ENCODE measurements around the gene LRP1.

LRP1 gene

DNA sequence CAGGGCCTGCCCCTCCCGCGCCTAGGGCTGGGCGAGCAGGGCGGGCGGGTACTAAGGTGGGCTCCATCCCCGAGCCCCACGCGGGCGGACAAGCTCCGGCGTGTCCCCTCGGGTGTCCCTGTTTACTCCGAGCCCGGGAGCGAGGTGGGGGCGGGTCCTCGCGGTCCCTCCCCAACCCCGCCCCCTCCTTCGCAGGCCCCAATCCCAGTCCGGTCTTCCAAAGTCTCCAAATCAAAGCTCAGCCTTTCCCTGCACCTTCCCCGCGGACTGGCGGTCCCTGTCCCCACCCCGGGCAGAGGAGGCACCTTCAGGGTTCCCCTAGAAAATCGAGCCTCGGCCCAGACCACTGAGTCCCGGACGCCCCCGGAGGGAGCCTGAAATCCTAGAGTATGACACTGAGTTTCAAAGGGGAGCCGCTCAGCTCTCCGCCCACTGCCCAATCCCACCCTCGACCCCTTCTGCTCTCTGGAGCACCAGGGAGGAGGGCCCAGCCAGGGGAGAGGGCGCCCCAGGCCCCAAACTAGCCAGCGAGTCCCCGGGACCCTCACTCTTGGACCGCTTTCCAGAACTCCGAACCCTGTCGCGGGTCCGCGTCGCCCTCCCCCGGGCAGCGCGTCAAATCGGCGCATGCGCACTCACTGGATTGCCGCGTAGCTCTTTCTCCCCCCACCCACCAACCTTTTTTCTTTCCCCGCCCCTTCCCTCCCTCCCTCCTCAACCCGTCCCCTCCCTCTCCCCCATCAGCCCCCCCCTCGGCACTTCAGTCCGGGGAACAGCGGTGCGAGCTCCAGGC, at the start of gene LRP1:
TSS of gene LRP1 (plus strand) at position 758 of the 793 bp plus-strand sequence. CDS start 482 bp downstream, outside the sequence.
- Mint-ChIP-seq H3K4me3 (peak within 1 kb of the TSS; percentile 82), H3K9me3 (peaks cover 7% of the 10 kb centered on the region), H3K27me3 (peaks cover 87% of the 10 kb centered on the region), H3K4me1 (peaks cover 16% of the 10 kb centered on the region), H3K27ac (peak within 1 kb of the TSS; percentile 44), H3K36me3 (no peaks in the 10 kb centered on the region)
- peak; percentile 82 for DNase-seq
- CTCF ChIA-PET, result interaction anchor here (1.0 to 10.6 kb wide), 7 partner anchors 16 to 114 kb away, joined by 4 to 151 read pairs (median 8); partner anchors contain the start of gene STAT6

DNA sequence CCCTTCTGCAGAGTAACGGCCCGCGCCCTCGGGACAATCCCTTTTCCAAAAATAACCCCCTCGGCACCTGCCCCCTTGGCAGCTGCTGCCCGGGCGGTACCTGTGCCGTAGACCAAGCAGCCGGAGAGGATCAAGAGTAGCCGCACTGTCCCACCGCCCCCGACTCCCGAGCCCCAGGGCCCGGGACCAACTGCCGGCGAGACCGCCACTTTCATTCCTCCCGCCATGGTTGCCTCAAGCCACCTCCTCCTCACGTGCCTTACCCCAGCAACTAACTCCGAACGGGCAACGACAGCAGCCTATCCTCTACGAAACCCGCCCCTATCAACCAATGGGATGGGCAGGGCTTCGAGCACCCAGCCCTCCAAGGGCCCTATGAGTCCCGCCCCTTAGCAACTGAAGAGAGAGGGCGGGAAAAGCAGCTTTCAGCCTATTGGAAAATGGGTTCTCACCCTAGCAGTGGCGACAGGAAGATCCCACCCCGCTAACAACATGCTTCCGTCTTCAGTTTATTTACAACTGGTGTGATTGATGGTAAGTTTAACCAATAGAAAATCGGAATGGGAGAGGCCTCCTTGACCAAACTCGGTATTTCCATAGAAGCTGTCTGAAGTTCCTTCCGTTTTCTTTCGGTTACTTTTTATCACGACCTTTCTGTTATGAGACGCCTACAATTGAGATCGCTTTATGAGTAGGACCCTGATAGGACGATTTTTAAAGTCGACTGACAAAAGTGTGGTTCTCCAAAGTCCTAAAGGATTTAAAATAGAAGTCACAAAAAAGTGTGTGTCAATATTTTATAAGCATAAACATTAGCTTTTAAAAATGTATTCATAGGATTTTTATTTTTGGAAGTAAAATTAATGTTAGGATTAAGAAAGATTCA, 49.5 kb upstream of the LRP1 start, which contains the start of gene NEMP1:
TSS of gene NEMP1 (minus strand) at position 273 of the 886 bp plus-strand sequence. CDS start at position 227, 46 bp downstream.
- Mint-ChIP-seq H3K9me3 (no peaks in the 10 kb centered on the region), H3K4me1 (peaks cover 36% of the 10 kb centered on the region), H3K36me3 (peaks cover 9% of the 10 kb centered on the region), H3K27ac (peak within 1 kb of the TSS; percentile 97), H3K4me3 (peak within 1 kb of the TSS; percentile 79), H3K27me3 (no peaks in the 10 kb centered on the region)
- peak; percentile 98 for DNase-seq
- CTCF ChIA-PET, result interaction anchor here (0.6 to 3.3 kb wide), 11 partner anchors 10 to 162 kb away, joined by 3 to 29 read pairs (median 5); partner anchors contain the start of genes NAB2 and STAT6

DNA sequence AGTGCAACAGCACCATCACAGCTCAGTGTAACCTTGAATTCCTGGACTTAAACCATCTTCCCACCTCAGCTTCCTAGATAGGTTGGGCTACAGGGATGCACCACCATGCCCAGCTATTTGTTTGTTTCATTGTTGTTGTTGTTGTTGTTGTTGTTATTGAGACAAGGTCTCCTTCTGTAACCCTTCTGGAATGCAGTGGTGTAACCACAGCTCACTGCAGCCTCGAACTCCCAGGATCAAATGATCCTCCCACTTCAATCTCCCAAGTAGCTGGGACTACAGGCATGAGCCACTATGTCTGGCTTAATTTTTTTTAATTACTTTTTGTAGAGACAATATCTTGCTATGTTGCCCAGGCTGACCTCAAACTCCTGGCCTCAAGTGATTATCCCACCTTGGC, 48.5 kb upstream of the LRP1 start:
- no peaks in the 10 kb centered on the region for H3K27me3 Mint-ChIP-seq
- no peak for DNase-seq
- H3K27ac Mint-ChIP-seq, result peak overlapping the region; percentile 97
- H3K4me3 Mint-ChIP-seq, result peak overlapping the region; percentile 79
- no peaks in the 10 kb centered on the region for H3K9me3 Mint-ChIP-seq
- peaks cover 32% of the 10 kb centered on the region for H3K4me1 Mint-ChIP-seq
- CTCF ChIA-PET, result interaction anchor here (0.7 to 3.3 kb wide), 6 partner anchors 9 to 161 kb away, joined by 3 to 29 read pairs (median 10); partner anchors contain the start of genes NAB2 and STAT6
- H3K36me3 Mint-ChIP-seq, result peaks cover 7% of the 10 kb centered on the region

DNA sequence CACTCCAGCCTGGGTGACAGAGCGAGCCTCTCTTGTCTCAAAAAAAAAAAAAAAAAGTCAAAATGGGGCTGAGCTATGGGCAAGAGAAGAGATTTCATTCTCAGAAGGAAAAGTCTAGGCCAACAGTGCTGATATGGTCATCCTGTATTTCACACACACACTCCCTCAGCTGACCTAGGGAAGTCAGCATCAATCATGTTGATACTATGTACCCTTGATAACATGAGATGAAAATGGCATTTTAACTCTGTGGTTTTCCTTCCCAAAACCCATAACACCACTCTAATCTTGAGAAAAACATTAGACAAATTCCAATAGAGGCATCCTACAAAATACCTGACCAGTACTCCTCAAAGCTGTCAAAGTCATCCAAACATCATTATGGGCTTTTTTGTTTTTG, 47.4 kb upstream of the LRP1 start:
- CTCF ChIA-PET, result interaction anchor here (2.1 to 2.9 kb wide), 2 partner anchors 12 to 75 kb away, joined by 6 to 12 read pairs; partner anchors contain the start of gene ZBTB39
- H3K4me1 Mint-ChIP-seq, result peaks cover 42% of the 10 kb centered on the region
- no peaks in the 10 kb centered on the region for H3K27me3 Mint-ChIP-seq
- peaks cover 10% of the 10 kb centered on the region for H3K36me3 Mint-ChIP-seq
- no peaks in the 10 kb centered on the region for H3K9me3 Mint-ChIP-seq
- H3K4me3 Mint-ChIP-seq, result no peak overlapping the region
- no peak for DNase-seq
- H3K27ac Mint-ChIP-seq, result no peak overlapping the region

DNA sequence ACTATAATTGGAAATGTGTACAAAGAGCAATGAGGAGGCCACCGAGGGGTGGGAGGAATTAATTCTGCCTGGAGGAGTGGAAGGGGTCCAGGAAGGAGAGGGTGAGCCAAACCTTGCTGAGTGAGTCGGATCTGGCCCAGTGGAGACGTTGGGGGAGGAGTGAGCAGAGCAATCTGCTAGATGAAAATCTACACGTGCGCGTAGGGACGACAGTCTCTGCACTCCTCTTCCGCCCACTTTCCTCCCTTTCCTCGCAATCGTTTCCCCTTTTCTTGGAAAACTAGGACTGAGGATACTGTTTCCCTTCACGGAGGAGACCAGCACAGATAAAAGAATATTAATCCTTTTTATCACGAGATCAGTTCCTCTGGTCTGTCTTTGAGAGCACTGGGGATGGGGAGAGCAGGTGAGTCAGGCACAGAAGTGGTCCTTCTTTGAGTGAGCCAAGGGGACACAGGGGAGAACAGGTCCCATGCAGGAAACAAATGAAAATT, 42.2 kb upstream of the LRP1 start:
- peak; percentile 49 for DNase-seq
- Mint-ChIP-seq H3K4me3 (peak overlapping the region; percentile 83), H3K36me3 (peaks cover 12% of the 10 kb centered on the region), H3K4me1 (peaks cover 51% of the 10 kb centered on the region), H3K27me3 (no peaks in the 10 kb centered on the region), H3K9me3 (no peaks in the 10 kb centered on the region), H3K27ac (peak overlapping the region; percentile 94)
- CTCF ChIA-PET, result interaction anchor here (1.4 to 2.9 kb wide), 4 partner anchors 10 to 25 kb away, joined by 4 to 19 read pairs (median 6); partner anchors contain the start of gene STAT6

DNA sequence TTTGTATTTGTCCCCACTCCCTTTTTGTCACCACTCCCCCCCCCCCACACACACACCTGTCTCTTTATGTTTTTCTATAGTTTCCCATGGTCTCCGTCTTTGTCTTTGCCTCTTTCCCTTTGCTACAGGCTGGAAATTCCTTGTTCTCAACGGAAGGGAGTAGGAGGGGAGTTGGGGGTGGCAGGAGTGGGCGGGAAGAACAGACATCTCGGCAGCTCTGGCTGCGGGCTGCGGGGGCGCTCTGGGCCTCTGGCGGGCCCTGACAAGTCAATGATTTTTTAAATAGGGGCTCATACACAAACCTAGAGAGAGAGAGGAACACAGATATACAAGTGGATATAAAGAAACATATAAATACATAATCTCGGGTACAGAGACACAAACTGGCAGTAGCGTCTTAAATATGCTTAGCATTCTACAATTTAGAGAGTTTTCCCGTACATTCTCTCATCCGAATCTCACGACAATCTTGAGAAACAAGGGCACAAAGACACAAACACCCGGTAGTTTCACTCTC, 41.7 kb upstream of the LRP1 start:
- DNase-seq, result peak; percentile 55
- CTCF ChIA-PET, result interaction anchor here (1.4 to 2.9 kb wide), 4 partner anchors 10 to 25 kb away, joined by 4 to 19 read pairs (median 6); partner anchors contain the start of gene STAT6
- peak overlapping the region; percentile 83 for H3K4me3 Mint-ChIP-seq
- H3K27me3 Mint-ChIP-seq, result no peaks in the 10 kb centered on the region
- H3K36me3 Mint-ChIP-seq, result peaks cover 16% of the 10 kb centered on the region
- peaks cover 54% of the 10 kb centered on the region for H3K4me1 Mint-ChIP-seq
- no peaks in the 10 kb centered on the region for H3K9me3 Mint-ChIP-seq
- peak overlapping the region; percentile 94 for H3K27ac Mint-ChIP-seq

DNA sequence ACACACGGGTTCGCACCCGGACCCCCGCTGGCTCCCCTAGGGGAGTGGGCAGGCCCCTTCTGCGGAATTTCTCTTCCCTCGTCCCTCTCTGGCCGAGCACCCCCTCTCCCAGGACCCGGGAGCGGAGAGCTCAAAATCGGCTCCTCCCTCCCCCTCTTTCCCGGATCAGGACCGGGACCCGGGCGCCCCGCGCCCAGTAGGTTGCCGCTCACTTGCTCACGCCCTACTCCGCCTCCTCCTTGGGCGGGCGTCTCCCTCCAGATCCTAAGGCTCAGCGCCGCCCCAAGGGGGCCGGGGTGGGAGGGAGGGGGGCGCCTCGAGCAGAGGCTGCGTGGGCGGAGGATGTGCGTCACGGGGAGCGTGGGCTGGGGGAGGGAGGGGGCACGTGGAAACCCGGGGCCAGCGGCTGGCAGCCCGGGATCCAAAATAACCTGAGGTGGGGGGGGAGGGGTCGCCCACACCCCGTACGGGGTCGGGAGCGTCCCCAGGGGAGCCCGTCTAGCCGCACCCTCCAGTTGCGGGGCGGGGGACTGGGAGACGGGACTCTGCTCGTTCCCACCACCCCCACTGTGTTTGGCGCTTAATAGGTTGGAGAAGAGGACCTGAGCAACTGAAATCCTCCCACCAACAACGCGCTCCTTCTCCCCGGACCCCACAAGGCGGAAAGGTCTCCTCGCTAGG, 41.1 kb upstream of the LRP1 start:
- Mint-ChIP-seq H3K4me1 (peaks cover 56% of the 10 kb centered on the region), H3K4me3 (peak overlapping the region; percentile 83), H3K9me3 (no peaks in the 10 kb centered on the region), H3K27ac (peak overlapping the region; percentile 94), H3K27me3 (no peaks in the 10 kb centered on the region), H3K36me3 (peaks cover 17% of the 10 kb centered on the region)
- DNase-seq, result peak; percentile 91
- CTCF ChIA-PET, result interaction anchor here (0.9 to 2.9 kb wide), 7 partner anchors 8 to 673 kb away, joined by 3 to 19 read pairs (median 6); partner anchors contain the start of genes NEMP1 and STAT6

DNA sequence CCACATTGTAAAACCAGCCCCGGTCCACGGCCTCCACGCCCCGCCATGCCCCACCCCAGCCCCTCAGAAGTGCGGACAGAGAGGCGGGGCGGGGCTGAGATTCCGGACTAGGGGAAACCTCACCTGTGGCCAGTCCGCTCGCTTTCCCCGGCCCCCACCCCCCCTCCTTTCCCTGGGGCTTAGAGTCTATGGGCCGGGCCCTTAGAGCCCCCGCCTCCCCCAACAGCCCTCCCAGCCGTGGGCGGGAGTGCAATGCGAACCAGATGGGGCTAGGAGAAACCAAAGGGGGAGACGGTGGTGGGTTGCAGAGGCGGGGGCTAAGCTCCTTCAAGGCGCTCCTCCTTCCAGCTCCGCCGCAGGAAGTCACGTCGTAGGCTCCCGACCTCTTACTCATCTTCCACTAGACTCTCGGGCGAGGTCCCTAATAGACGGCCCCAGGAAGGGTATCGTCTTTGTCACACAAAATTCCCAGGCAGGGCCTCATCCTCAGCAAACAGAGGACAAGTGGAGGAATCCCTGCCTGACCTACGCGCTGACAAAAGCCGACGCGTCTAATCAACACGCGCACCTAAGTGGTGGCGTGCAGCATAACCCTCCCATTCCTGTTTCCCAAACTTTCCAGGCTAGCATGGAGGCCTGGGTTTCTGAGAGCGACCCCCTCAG, 40.5 kb upstream of the LRP1 start:
- H3K4me3 Mint-ChIP-seq, result peak overlapping the region; percentile 83
- peak; percentile 83 for DNase-seq
- no peaks in the 10 kb centered on the region for H3K27me3 Mint-ChIP-seq
- H3K9me3 Mint-ChIP-seq, result no peaks in the 10 kb centered on the region
- peak overlapping the region; percentile 94 for H3K27ac Mint-ChIP-seq
- peaks cover 61% of the 10 kb centered on the region for H3K4me1 Mint-ChIP-seq
- H3K36me3 Mint-ChIP-seq, result peaks cover 19% of the 10 kb centered on the region
- CTCF ChIA-PET, result interaction anchor here (0.9 to 2.9 kb wide), 6 partner anchors 8 to 672 kb away, joined by 3 to 19 read pairs (median 6); partner anchors contain the start of genes NEMP1 and STAT6

DNA sequence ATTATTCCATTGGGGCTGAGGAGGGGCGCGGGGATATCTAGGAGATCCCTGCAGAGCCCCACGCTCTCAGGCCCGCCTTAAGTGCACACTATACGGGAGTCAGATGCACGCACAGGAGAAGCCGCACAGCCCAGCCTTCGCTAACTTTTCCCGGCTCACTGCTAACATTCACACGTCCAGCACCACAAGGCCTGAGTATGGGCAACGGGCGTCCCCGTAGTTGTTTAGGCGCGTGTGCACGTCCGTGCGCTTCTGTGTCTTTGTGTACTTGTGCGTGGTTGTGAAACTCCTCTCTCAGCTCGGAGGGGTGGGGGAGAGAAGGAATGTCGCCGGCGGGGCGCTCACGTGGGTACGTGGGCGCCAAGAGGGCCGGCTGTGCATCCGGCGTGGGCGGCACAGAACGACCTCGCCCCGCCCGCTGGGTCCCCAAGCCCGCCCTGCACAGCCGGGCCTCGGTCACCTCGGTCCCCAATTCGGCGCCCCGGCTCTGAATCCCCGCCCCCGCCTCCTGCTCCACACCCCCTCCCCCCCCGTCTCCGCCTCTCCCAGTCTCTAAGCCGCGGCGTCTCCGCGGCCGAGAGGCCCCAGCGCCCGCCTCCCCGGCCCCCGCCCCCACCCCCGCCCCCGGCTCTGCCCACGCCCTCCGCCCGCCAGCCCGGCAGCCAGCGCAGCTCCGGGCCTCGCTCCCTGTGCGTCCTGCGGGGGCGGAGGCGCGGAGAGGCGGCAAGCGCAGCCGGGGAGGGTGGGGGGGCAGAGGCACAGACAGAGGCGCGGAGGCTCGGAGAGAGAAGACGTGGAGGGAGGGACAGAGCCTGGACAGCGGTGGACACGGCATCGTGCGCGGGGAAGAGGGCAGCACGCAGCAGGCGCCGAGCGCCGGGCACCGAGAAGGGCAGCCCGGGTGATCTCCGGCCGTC, 39.7 kb upstream of the LRP1 start, which contains the start of gene NAB2:
TSS of gene NAB2 (plus strand) at position 761 of the 917 bp plus-strand sequence. CDS start 158 bp downstream, outside the sequence.
- H3K9me3 Mint-ChIP-seq, result no peaks in the 10 kb centered on the region
- H3K4me1 Mint-ChIP-seq, result peaks cover 67% of the 10 kb centered on the region
- no peaks in the 10 kb centered on the region for H3K27me3 Mint-ChIP-seq
- H3K4me3 Mint-ChIP-seq, result peak within 1 kb of the TSS; percentile 88
- peak; percentile 97 for DNase-seq
- H3K36me3 Mint-ChIP-seq, result peaks cover 19% of the 10 kb centered on the region
- CTCF ChIA-PET, result interaction anchor here (0.9 to 2.9 kb wide), 6 partner anchors 9 to 671 kb away, joined by 3 to 19 read pairs (median 6); partner anchors contain the start of genes NEMP1 and STAT6
- peak within 1 kb of the TSS; percentile 94 for H3K27ac Mint-ChIP-seq

DNA sequence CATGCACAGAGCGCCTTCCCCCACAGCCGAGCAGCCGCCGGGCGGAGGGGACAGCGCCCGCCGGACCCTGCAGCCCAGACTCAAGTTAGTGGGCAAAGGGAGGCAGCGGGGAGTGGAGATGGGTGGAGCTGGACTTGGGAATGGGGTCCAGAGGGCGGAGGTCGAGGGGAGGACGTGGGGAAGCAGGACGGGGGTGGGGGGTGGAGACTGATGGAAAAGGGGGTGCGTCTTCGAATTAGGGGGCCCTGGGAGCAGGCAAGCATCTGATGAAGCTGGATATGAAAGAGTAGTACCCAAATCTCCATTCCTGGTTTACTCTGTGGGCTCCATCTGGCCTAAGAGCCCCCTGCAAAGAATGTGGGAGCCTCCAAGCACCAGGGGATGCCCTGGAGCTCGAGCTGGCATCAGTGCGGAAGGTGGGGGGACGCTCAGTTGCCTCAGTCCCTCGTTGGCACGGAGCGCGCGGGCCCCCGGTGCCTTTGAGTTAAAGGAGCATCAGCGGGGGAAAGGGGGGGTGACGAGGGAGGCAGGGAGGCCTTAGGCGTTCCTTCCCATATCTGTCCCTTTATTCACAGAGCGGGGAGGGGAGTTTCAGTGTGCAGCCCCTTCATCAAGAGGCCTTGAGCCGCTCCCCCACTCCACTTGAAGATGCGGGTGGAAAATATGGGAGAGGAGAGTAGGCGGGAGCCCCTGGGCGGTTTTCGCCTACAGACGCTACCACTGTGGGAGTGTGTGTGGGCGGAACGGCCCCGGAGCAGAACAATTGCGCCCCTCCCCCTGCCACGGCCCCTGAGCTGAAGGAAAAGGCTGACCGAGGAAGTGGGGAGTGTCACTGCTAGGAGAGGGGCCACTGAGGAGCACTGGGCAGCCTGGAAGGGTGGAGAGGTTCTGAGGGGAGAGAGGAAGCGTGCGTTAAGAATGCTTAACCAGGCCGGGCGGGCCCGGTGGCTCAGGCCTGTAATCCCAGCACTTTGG, 38.7 kb upstream of the LRP1 start:
- CTCF ChIA-PET, result interaction anchor here (1.6 to 4.7 kb wide), 3 partner anchors 9 to 19 kb away, joined by 5 to 76 read pairs (median 8); partner anchors contain the start of gene NEMP1
- peak; percentile 68 for DNase-seq
- no peaks in the 10 kb centered on the region for H3K9me3 Mint-ChIP-seq
- H3K4me1 Mint-ChIP-seq, result peaks cover 73% of the 10 kb centered on the region
- no peaks in the 10 kb centered on the region for H3K27me3 Mint-ChIP-seq
- peak overlapping the region; percentile 88 for H3K4me3 Mint-ChIP-seq
- peak overlapping the region; percentile 84 for H3K27ac Mint-ChIP-seq
- H3K36me3 Mint-ChIP-seq, result peaks cover 19% of the 10 kb centered on the region
